ENCODE results near the gene JAM3.

DNA sequence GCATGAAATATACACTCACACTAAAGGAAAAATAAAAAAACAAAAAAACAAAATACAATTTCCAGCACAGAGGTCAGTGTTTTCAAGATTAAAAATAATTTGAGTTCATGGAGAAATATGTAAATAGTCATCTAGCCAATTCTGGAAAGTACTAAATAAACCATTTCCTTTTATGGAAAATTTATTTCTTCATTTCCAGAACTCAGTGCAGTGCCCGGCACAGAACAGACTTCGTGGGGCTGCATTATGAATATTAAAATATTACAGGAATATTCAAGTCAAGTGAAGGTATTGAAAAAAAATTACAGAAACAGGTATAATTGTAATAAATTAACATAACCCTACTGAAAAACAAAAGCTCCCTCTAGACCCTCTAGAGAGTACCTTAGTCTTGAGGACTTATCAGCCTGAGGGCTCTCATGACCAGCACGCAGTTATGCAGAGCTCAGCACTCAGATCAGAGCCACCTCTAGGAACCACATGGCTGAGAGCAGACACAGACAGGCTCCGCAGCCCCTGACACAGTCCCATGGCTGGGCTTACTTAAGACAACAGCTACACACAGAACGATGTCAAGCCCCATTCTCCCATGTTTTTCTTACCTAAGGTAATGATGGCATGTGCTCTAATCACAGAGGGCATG, 109.3 kb downstream of the JAM3 start:
- TF ChIP-seq, protein P1, sequence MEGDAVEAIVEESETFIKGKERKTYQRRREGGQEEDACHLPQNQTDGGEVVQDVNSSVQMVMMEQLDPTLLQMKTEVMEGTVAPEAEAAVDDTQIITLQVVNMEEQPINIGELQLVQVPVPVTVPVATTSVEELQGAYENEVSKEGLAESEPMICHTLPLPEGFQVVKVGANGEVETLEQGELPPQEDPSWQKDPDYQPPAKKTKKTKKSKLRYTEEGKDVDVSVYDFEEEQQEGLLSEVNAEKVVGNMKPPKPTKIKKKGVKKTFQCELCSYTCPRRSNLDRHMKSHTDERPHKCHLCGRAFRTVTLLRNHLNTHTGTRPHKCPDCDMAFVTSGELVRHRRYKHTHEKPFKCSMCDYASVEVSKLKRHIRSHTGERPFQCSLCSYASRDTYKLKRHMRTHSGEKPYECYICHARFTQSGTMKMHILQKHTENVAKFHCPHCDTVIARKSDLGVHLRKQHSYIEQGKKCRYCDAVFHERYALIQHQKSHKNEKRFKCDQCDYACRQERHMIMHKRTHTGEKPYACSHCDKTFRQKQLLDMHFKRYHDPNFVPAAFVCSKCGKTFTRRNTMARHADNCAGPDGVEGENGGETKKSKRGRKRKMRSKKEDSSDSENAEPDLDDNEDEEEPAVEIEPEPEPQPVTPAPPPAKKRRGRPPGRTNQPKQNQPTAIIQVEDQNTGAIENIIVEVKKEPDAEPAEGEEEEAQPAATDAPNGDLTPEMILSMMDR (IDR thresholded peaks at IDR 0.05): no peak
- no peak for TF ChIP-seq POLR2AphosphoS5 (IDR thresholded peaks at IDR 0.05)
- TF ChIP-seq EP300 (IDR thresholded peaks at IDR 0.05): no peak
- TF ChIP-seq POLR2A (IDR thresholded peaks at IDR 0.05): no peak
